Bronchial epithelial cell (primary cell): ENCODE data around the gene CD69. TPM values are rescaled to one million over a fixed set of nuclear protein-coding genes. Genes with fewer than 3 reads are reported as not detected.

Source experiments
- DNase-seq: peaks from one replicate; pipeline ENCODE4 v3.0.0-alpha.2; 2010; ENCODE audit warnings: low read depth
- FAIRE-seq: peaks from 2 replicates; lab custom pipeline; 2011; peaks lifted over from hg19 to GRCh38; lab: Jason Lieb, UNC
- H3K27me3 ChIP-seq: 2 replicates; pipeline ENCODE4 v1.5.1; 2011; ENCODE audit warnings: low read length; ENCODE audit not compliant: control insufficient read depth, insufficient read depth
- H3K36me3 ChIP-seq: 2 replicates; pipeline ENCODE4 v1.5.1; 2011; ENCODE audit warnings: low read length; ENCODE audit not compliant: control insufficient read depth, insufficient read depth
- H3K4me3 ChIP-seq: 2 replicates; pipeline ENCODE4 v1.5.1; 2011; ENCODE audit warnings: mild to moderate bottlenecking, low read depth, low read length, control low read depth
- CTCF ChIP-seq: IDR thresholded peaks from 2 replicates; pipeline ENCODE4 v1.5.1; 2011; ENCODE audit warnings: mild to moderate bottlenecking, moderate library complexity, low read length, control low read depth, inconsistent platforms; ENCODE audit not compliant: insufficient read depth, severe bottlenecking
- total RNA-seq: library from RNA; depleted of rRNA; stranded (reverse); fragments of >200 nt; gene quantifications from 2 replicates; pipeline ENCODE4 v1.2.1, GENCODE V29; 2014

CD69 gene
- total RNA-seq, 1 donor from 2014 or later: not detected

GRCh38 chr12:9779209-9779608 is 18.5 kb upstream of the CD69 start:
- Histone ChIP-seq H3K36me3 (no peaks in the 10 kb centered on the region), H3K27me3 (no peaks in the 10 kb centered on the region), H3K4me3 (no peak overlapping the region)
- TF ChIP-seq CTCF: no peak
- FAIRE-seq: no peak
- no peak for DNase-seq

- DNase-seq (no peak), FAIRE-seq (no peak)
- Histone ChIP-seq H3K4me3 (no peak overlapping the region), H3K27me3 (no peaks in the 10 kb centered on the region), H3K36me3 (no peaks in the 10 kb centered on the region)
- no peak for TF ChIP-seq CTCF
Observed at GRCh38 chr12:9776781-9777180, 16.1 kb upstream of the CD69 start.

GRCh38 chr12:9773216-9773877 is 12.6 kb upstream of the CD69 start:
- H3K36me3 ChIP-seq: no peaks in the 10 kb centered on the region
- DNase-seq (no peak), FAIRE-seq (no peak)
- no peak overlapping the region for H3K4me3 ChIP-seq
- TF ChIP-seq CTCF: no peak
- H3K27me3 ChIP-seq: no peaks in the 10 kb centered on the region

- no peak for FAIRE-seq
- Histone ChIP-seq H3K27me3 (no peaks in the 10 kb centered on the region), H3K36me3 (no peaks in the 10 kb centered on the region), H3K4me3 (no peak overlapping the region)
- DNase-seq: no peak
- no peak for TF ChIP-seq CTCF
Observed at GRCh38 chr12:9763025-9763424, 2.3 kb upstream of the CD69 start.

GRCh38 chr12:9762369-9762768 is 1.7 kb upstream of the CD69 start:
- no peaks in the 10 kb centered on the region for H3K36me3 ChIP-seq
- FAIRE-seq: no peak
- no peak for TF ChIP-seq CTCF
- DNase-seq: no peak
- H3K27me3 ChIP-seq: no peaks in the 10 kb centered on the region
- no peak overlapping the region for H3K4me3 ChIP-seq

DNA sequence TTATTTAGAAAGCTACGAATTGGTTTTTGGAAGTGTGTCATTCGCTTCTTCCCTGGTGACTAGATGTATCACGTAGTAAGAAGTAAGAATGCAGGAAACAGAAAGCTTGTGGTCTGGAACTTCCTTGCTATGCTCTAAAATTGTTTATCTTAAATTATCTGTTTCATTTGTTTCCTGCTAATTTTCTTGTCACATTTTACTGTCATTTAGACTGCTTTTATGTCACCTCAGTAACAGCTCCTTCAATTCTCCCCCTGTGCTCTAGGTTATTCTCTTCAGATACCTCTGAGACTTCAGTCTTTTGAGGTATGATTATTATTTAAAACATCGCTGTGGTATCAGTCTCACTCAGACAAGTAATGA is 699 bp upstream of the CD69 start:
- Histone ChIP-seq H3K4me3 (no peak overlapping the region), H3K36me3 (no peaks in the 10 kb centered on the region), H3K27me3 (no peaks in the 10 kb centered on the region)
- no peak for TF ChIP-seq CTCF
- no peak for DNase-seq
- FAIRE-seq: no peak
